Thymus (tissue), 14 donors: ENCODE data around the gene HMOX2. TPM values are rescaled to one million over a fixed set of nuclear protein-coding genes. Genes with fewer than 3 reads are reported as not detected.
A peak's percentile ranks its signal among the peaks of the same experiment; 100 is the strongest.

Experiments
- DNase-seq, 9 donors: peaks; one replicate each; pipeline ENCODE4 v3.0.0-alpha.2; 2013; ENCODE audit warnings: low spot score in 9 of 9, low read depth in 6 of 9, missing footprints in 1 of 9
- H3K27ac ChIP-seq, 2 donors: one replicate each; pipeline ENCODE4 v1.5.1; 2013; ENCODE audit warnings: control low read depth in 1 of 2, low read depth in 1 of 2, low read length in 1 of 2, mild to moderate bottlenecking in 1 of 2, moderate library complexity in 1 of 2
- H3K27me3 ChIP-seq, 2 donors: one replicate each; pipeline ENCODE4 v1.5.1; 2013; ENCODE audit warnings: low read length in 1 of 2; ENCODE audit not compliant: control insufficient read depth in 2 of 2, insufficient read depth in 1 of 2
- H3K36me3 ChIP-seq, 2 donors: one replicate each; pipeline ENCODE4 v1.5.1; 2013; ENCODE audit warnings: low read length in 1 of 2, mild to moderate bottlenecking in 1 of 2, moderate library complexity in 1 of 2; ENCODE audit not compliant: control insufficient read depth in 2 of 2, insufficient read depth in 2 of 2
- H3K4me1 ChIP-seq, 2 donors: one replicate each; pipeline ENCODE4 v1.5.1; 2013; ENCODE audit warnings: low read length in 2 of 2; ENCODE audit not compliant: control insufficient read depth in 2 of 2, insufficient read depth in 2 of 2
- H3K4me3 ChIP-seq, 2 donors: one replicate each; pipeline ENCODE4 v1.5.1; 2013; ENCODE audit warnings: low read length in 2 of 2, control low read depth in 1 of 2, mild to moderate bottlenecking in 1 of 2
- H3K9me3 ChIP-seq, 2 donors: one replicate each; pipeline ENCODE4 v1.5.1; 2013; ENCODE audit warnings: low read length in 1 of 2, mild to moderate bottlenecking in 1 of 2; ENCODE audit not compliant: control insufficient read depth in 2 of 2, insufficient read depth in 1 of 2
- WGBS: extraction: QIAGEN DNeasy Blood & Tissue Kit; methylation state at CpG from one replicate; pipeline ENCODE4 v1.1.7; 2013; 5-methylcytosine and 5-hydroxymethylcytosine counted together
- long read RNA-seq, 10 donors: transcript quantifications; one replicate each; lab custom pipeline, GENCODE V29; 2026
- polyA plus RNA-seq: library from polyadenylated mRNA; stranded (reverse); fragments of 200-250 nt; gene quantifications from one replicate; pipeline ENCODE4 v1.2.3, GENCODE V29; 2013
- total RNA-seq: library from RNA; stranded (reverse); fragments of 120-200 nt; gene quantifications from one replicate; pipeline ENCODE4 v1.2.4, GENCODE V29; 2013
- donor health status: healthy.

HMOX2 gene
- total RNA-seq = 54.0 TPM
- 38.3 TPM for polyA plus RNA-seq
- long read RNA-seq, donor 1, partial matches to known transcripts = 0 of 4 reads
- long read RNA-seq, donor 1, other reads (novel, unspliced or antisense) = 0 of 4 reads
- long read RNA-seq, donor 2 = 0 reads
- long read RNA-seq, donor 3, transcript HMOX2-208 (6 exons, 2,147 nt) = major isoform, 35 of 61 reads
- long read RNA-seq, donor 3, transcript HMOX2-205 (7 exons, 1,797 nt) = minor isoform, 5 of 61 reads
- long read RNA-seq, donor 3, partial matches to known transcripts = 18 of 61 reads
- long read RNA-seq, donor 3, other reads (novel, unspliced or antisense) = 0 of 61 reads
- long read RNA-seq, donor 4, transcript HMOX2-208 (6 exons, 2,147 nt) = major isoform, 9 of 12 reads
- long read RNA-seq, donor 4, partial matches to known transcripts = 0 of 12 reads
- long read RNA-seq, donor 4, other reads (novel, unspliced or antisense) = 0 of 12 reads
- long read RNA-seq, donor 5, transcript HMOX2-208 (6 exons, 2,147 nt) = major isoform, 21 of 45 reads
- long read RNA-seq, donor 5, partial matches to known transcripts = 19 of 45 reads
- long read RNA-seq, donor 5, other reads (novel, unspliced or antisense) = 0 of 45 reads
- long read RNA-seq, donor 6, transcript HMOX2-208 (6 exons, 2,147 nt) = major isoform, 14 of 22 reads
- long read RNA-seq, donor 6, partial matches to known transcripts = 5 of 22 reads
- long read RNA-seq, donor 6, other reads (novel, unspliced or antisense) = 0 of 22 reads
- long read RNA-seq, donor 7, transcript HMOX2-208 (6 exons, 2,147 nt) = major isoform, 14 of 15 reads
- long read RNA-seq, donor 7, partial matches to known transcripts = 0 of 15 reads
- long read RNA-seq, donor 7, other reads (novel, unspliced or antisense) = 0 of 15 reads
- long read RNA-seq, donor 8, transcript HMOX2-208 (6 exons, 2,147 nt) = major isoform, 9 of 10 reads
- long read RNA-seq, donor 8, partial matches to known transcripts = 0 of 10 reads
- long read RNA-seq, donor 8, other reads (novel, unspliced or antisense) = 0 of 10 reads
- long read RNA-seq, donor 9, transcript HMOX2-208 (6 exons, 2,147 nt) = major isoform, 13 of 15 reads
- long read RNA-seq, donor 9, partial matches to known transcripts = 0 of 15 reads
- long read RNA-seq, donor 9, other reads (novel, unspliced or antisense) = 0 of 15 reads
- long read RNA-seq, donor 10, transcript HMOX2-208 (6 exons, 2,147 nt) = major isoform, 14 of 18 reads
- long read RNA-seq, donor 10, partial matches to known transcripts = 0 of 18 reads
- long read RNA-seq, donor 10, other reads (novel, unspliced or antisense) = 0 of 18 reads

GRCh38 chr16:4475880-4476788, at the start of gene HMOX2:
Gene HMOX2, plus strand, starts transcription at chr16:4476398. Its CDS starts 29,127 bp downstream, at chr16:4505525.
- no peaks in the 10 kb centered on the region for H3K36me3 ChIP-seq
- peaks cover 18 to 32% of the 10 kb centered on the region in 2 donors for H3K4me1 ChIP-seq
- DNase-seq = peak; percentile 78 to 95 (median 88)
- H3K27me3 ChIP-seq = no peaks in the 10 kb centered on the region
- H3K27ac ChIP-seq = peak within 1 kb of the TSS; percentile 78 to 85
- peaks cover 0 to 6% of the 10 kb centered on the region in 2 donors for H3K9me3 ChIP-seq
- WGBS = 10% methylated on average over 70 of the region's 70 CpGs
- peak within 1 kb of the TSS; percentile 72 to 75 for H3K4me3 ChIP-seq

- Histone ChIP-seq H3K36me3 (peaks cover 12 to 16% of the 10 kb centered on the region in 2 donors), H3K27ac (peak overlapping the region in 1 of 2 donors; percentile 78), H3K27me3 (no peaks in the 10 kb centered on the region), H3K4me3 (peak overlapping the region; percentile 70 to 95), H3K9me3 (no peaks in the 10 kb centered on the region), H3K4me1 (peaks cover 8 to 12% of the 10 kb centered on the region in 2 donors)
- WGBS = 92% methylated on average over 12 of the region's 12 CpGs
- no peak for DNase-seq
Measured at GRCh38 chr16:4426722-4427372, 49.4 kb upstream of the HMOX2 start.

GRCh38 chr16:4428500-4428899, 47.7 kb upstream of the HMOX2 start:
- H3K27me3 ChIP-seq = no peaks in the 10 kb centered on the region
- H3K4me3 ChIP-seq = no peak overlapping the region
- no peaks in the 10 kb centered on the region for H3K9me3 ChIP-seq
- H3K4me1 ChIP-seq = peaks cover 8 to 12% of the 10 kb centered on the region in 2 donors
- no peak for DNase-seq
- peaks cover 14 to 16% of the 10 kb centered on the region in 2 donors for H3K36me3 ChIP-seq
- 97% methylated on average over 7 of the region's 7 CpGs for WGBS
- no peak overlapping the region for H3K27ac ChIP-seq

GRCh38 chr16:4431023-4431422, 45.2 kb upstream of the HMOX2 start:
- WGBS = 98% methylated on average over 9 of the region's 9 CpGs
- DNase-seq = no peak
- Histone ChIP-seq H3K4me1 (peaks cover 4 to 9% of the 10 kb centered on the region in 2 donors), H3K4me3 (no peak overlapping the region), H3K27ac (no peak overlapping the region), H3K36me3 (peaks cover 28 to 33% of the 10 kb centered on the region in 2 donors), H3K9me3 (no peaks in the 10 kb centered on the region), H3K27me3 (no peaks in the 10 kb centered on the region)

GRCh38 chr16:4433228-4433627, 43.0 kb upstream of the HMOX2 start:
- H3K27ac ChIP-seq = no peak overlapping the region
- no peaks in the 10 kb centered on the region for H3K4me1 ChIP-seq
- H3K36me3 ChIP-seq = peaks cover 42 to 44% of the 10 kb centered on the region in 2 donors
- H3K4me3 ChIP-seq = no peak overlapping the region
- H3K9me3 ChIP-seq = no peaks in the 10 kb centered on the region
- no peaks in the 10 kb centered on the region for H3K27me3 ChIP-seq
- DNase-seq = no peak
- 97% methylated on average over 4 of the region's 4 CpGs for WGBS

- Histone ChIP-seq H3K27me3 (no peaks in the 10 kb centered on the region), H3K9me3 (no peaks in the 10 kb centered on the region), H3K27ac (no peak overlapping the region), H3K4me1 (no peaks in the 10 kb centered on the region), H3K36me3 (peaks cover 38 to 45% of the 10 kb centered on the region in 2 donors), H3K4me3 (no peak overlapping the region)
- WGBS = 93% methylated on average over 12 of the region's 12 CpGs
- DNase-seq = no peak
Measured at GRCh38 chr16:4433914-4434787, 42.0 kb upstream of the HMOX2 start.

- DNase-seq = no peak
- no peak overlapping the region for H3K27ac ChIP-seq
- no peaks in the 10 kb centered on the region for H3K4me1 ChIP-seq
- no peaks in the 10 kb centered on the region for H3K27me3 ChIP-seq
- 86% methylated on average over 8 of the region's 8 CpGs for WGBS
- no peak overlapping the region for H3K4me3 ChIP-seq
- H3K36me3 ChIP-seq = peaks cover 42 to 54% of the 10 kb centered on the region in 2 donors
- no peaks in the 10 kb centered on the region for H3K9me3 ChIP-seq
Measured at GRCh38 chr16:4435337-4436067, 40.7 kb upstream of the HMOX2 start.
